H9 (cell line): ENCODE data around the gene MACROD1. TPM values are rescaled to one million over a fixed set of nuclear protein-coding genes. Genes with fewer than 3 reads are reported as not detected.
A peak's percentile ranks its signal among the peaks of the same experiment; 100 is the strongest.

ENCODE experiments used
- DNase-seq: peaks from one replicate; pipeline ENCODE4 v3.0.0-alpha.2; 2017
- H2AFZ ChIP-seq: one replicate; pipeline ENCODE4 v1.6.1; 2013; ENCODE audit warnings: mild to moderate bottlenecking, low read length, control low read depth, moderate library complexity
- H2AK5ac ChIP-seq: 2 replicates; pipeline ENCODE4 v1.6.1; 2013; ENCODE audit warnings: low read length, control low read depth, mixed read lengths; ENCODE audit not compliant: insufficient read length
- H2BK120ac ChIP-seq: one replicate; pipeline ENCODE4 v1.6.1; 2013; ENCODE audit warnings: low read depth, mild to moderate bottlenecking, low read length, control low read depth, inconsistent platforms; ENCODE audit not compliant: poor library complexity, severe bottlenecking
- H2BK12ac ChIP-seq: 2 replicates; pipeline ENCODE4 v1.6.1; 2013; ENCODE audit warnings: low read length, control low read depth, mixed read lengths, low read depth; ENCODE audit not compliant: insufficient read length
- H2BK15ac ChIP-seq: 2 replicates; pipeline ENCODE4 v1.6.1; 2013; ENCODE audit warnings: low read depth, low read length, control low read depth
- H2BK20ac ChIP-seq: one replicate; pipeline ENCODE4 v1.6.1; 2013; ENCODE audit warnings: low read depth, mild to moderate bottlenecking, low read length, control low read depth, inconsistent platforms; ENCODE audit not compliant: poor library complexity, severe bottlenecking
- H2BK5ac ChIP-seq: 2 replicates; pipeline ENCODE4 v1.6.1; 2013; ENCODE audit warnings: low read length, control low read depth, mixed read lengths; ENCODE audit not compliant: insufficient read length
- H3K14ac ChIP-seq: 2 replicates; pipeline ENCODE4 v1.6.1; 2013; ENCODE audit warnings: low read length, control low read depth; ENCODE audit not compliant: insufficient read depth
- H3K18ac ChIP-seq: 2 replicates; pipeline ENCODE4 v1.6.1; 2013; ENCODE audit warnings: low read depth, mild to moderate bottlenecking, mixed read lengths, low read length, control low read depth; ENCODE audit not compliant: insufficient read length
- H3K23ac ChIP-seq: 2 replicates; pipeline ENCODE4 v1.6.1; 2013; ENCODE audit warnings: low read length, control low read depth, mixed read lengths, low read depth; ENCODE audit not compliant: insufficient read length
- H3K23me2 ChIP-seq: 2 replicates; pipeline ENCODE4 v1.6.1; 2013; ENCODE audit warnings: low read depth, mild to moderate bottlenecking, mixed read lengths, low read length, control low read depth; ENCODE audit not compliant: insufficient read length, poor library complexity, severe bottlenecking
- H3K27ac ChIP-seq: 2 replicates; pipeline ENCODE4 v1.5.1; 2013; ENCODE audit warnings: low read length, control low read depth, mixed read lengths, low read depth; ENCODE audit not compliant: insufficient read length
- H3K27me3 ChIP-seq: 2 replicates; pipeline ENCODE4 v1.6.1; 2013; ENCODE audit warnings: low read length, control low read depth, inconsistent platforms; ENCODE audit not compliant: insufficient read depth
- H3K4ac ChIP-seq: 2 replicates; pipeline ENCODE4 v1.6.1; 2013; ENCODE audit warnings: low read depth, mild to moderate bottlenecking, control low read depth, inconsistent platforms, low read length, moderate library complexity
- H3K4me1 ChIP-seq: 2 replicates; pipeline ENCODE4 v1.6.1; 2013; ENCODE audit warnings: low read length, control low read depth, inconsistent platforms; ENCODE audit not compliant: insufficient read depth
- H3K4me2 ChIP-seq: 2 replicates; pipeline ENCODE4 v1.6.1; 2013; ENCODE audit warnings: low read length, control low read depth, mixed read lengths; ENCODE audit not compliant: insufficient read length, insufficient read depth
- H3K56ac ChIP-seq: 2 replicates; pipeline ENCODE4 v1.6.1; 2013; ENCODE audit warnings: low read depth, mild to moderate bottlenecking, mixed read lengths, low read length, control low read depth; ENCODE audit not compliant: insufficient read length
- H3K79me1 ChIP-seq: 2 replicates; pipeline ENCODE4 v1.6.1; 2013; ENCODE audit warnings: low read depth, mild to moderate bottlenecking, moderate library complexity, low read length, control low read depth, inconsistent platforms; ENCODE audit not compliant: insufficient read depth, poor library complexity, severe bottlenecking
- H3K79me2 ChIP-seq: 2 replicates; pipeline ENCODE4 v1.6.1; 2013; ENCODE audit warnings: low read length, control low read depth, inconsistent platforms; ENCODE audit not compliant: insufficient read depth
- H3K9ac ChIP-seq: 2 replicates; pipeline ENCODE4 v1.6.1; 2013; ENCODE audit warnings: low read length, control low read depth, mixed read lengths; ENCODE audit not compliant: insufficient read length; ENCODE audit errors: extremely low read depth
- H3K9me3 ChIP-seq: one replicate; pipeline ENCODE4 v1.6.1; 2013; ENCODE audit warnings: low read depth, low read length, inconsistent platforms; ENCODE audit not compliant: control insufficient read depth
- H3T11ph ChIP-seq: one replicate; pipeline ENCODE4 v1.6.1; 2013; ENCODE audit warnings: mild to moderate bottlenecking, low read length, control low read depth, inconsistent platforms
- H4K20me1 ChIP-seq: one replicate; pipeline ENCODE4 v1.6.1; 2013; ENCODE audit not compliant: control insufficient read depth, insufficient read length, insufficient read depth
- H4K5ac ChIP-seq: 2 replicates; pipeline ENCODE4 v1.6.1; 2013; ENCODE audit warnings: low read depth, mild to moderate bottlenecking, mixed read lengths, low read length, control low read depth; ENCODE audit not compliant: insufficient read length
- H4K8ac ChIP-seq: replicated peaks from 2 replicates; pipeline ENCODE4 v1.6.1; 2013; ENCODE audit warnings: low read length, control low read depth, mixed read lengths, low read depth; ENCODE audit not compliant: insufficient read length
- H4K91ac ChIP-seq: 2 replicates; pipeline ENCODE4 v1.6.1; 2013; ENCODE audit warnings: low read depth, mild to moderate bottlenecking, moderate library complexity, mixed read lengths, low read length, control low read depth; ENCODE audit not compliant: insufficient read length
- H3K27ac Mint-ChIP-seq, 3 experiments: 2 replicates in 2 of 3; 3 replicates in 1 of 3; pipeline ENCODE4 v1.8.0; 2020 to 2021; ENCODE audit warnings: mixed read lengths in 3 of 3, mild to moderate bottlenecking in 1 of 3, moderate library complexity in 1 of 3
- H3K27me3 Mint-ChIP-seq: 2 replicates; pipeline ENCODE4 v1.8.0; 2021; ENCODE audit warnings: low read depth, mild to moderate bottlenecking, moderate library complexity, mixed read lengths
- H3K36me3 Mint-ChIP-seq, 3 experiments: 2 replicates in 2 of 3; 3 replicates in 1 of 3; pipeline ENCODE4 v1.8.0; 2020 to 2021; ENCODE audit warnings: low read depth in 3 of 3, mixed read lengths in 3 of 3; ENCODE audit not compliant: insufficient read depth in 1 of 3
- H3K4me1 Mint-ChIP-seq, 2 experiments: 2 replicates each; pipeline ENCODE4 v1.8.0; 2020; ENCODE audit warnings: mixed read lengths in 2 of 2
- H3K4me3 Mint-ChIP-seq, 2 experiments: 2 replicates in 1 of 2; 3 replicates in 1 of 2; pipeline ENCODE4 v1.8.0; 2020 to 2021; ENCODE audit warnings: mild to moderate bottlenecking in 2 of 2, mixed read lengths in 2 of 2, moderate library complexity in 1 of 2
- H3K9me3 Mint-ChIP-seq, 2 experiments: 2 replicates in 1 of 2; 3 replicates in 1 of 2; pipeline ENCODE4 v1.8.0; 2020; ENCODE audit warnings: mild to moderate bottlenecking in 2 of 2, mixed read lengths in 2 of 2, moderate library complexity in 1 of 2
- CTCF ChIP-seq: fragments of 200-600 bp; sonication (generic); conservative IDR thresholded peaks from 3 replicates; pipeline ENCODE4 v1.8.0; 2021; ENCODE audit warnings: antibody characterized with exemption, mild to moderate bottlenecking
- WGBS: extraction: QIAGEN DNeasy Blood & Tissue Kit; methylation state at CpG from one replicate; pipeline ENCODE4 v1.1.7; 2013; ENCODE audit warnings: missing lambda C conversion rate, low lambda C conversion rate, mixed read lengths; ENCODE audit not compliant: insufficient read length; ENCODE audit errors: extremely low coverage; 5-methylcytosine and 5-hydroxymethylcytosine counted together
- total RNA-seq: library from RNA; stranded (reverse); gene quantifications from 2 replicates; pipeline ENCODE4 v1.2.1, GENCODE V29; 2021

MACROD1 gene
- total RNA-seq, 1 experiment from 2014 or later = 21.2 TPM

GRCh38 chr11:64126371-64126770 lies 39.5 kb downstream of the MACROD1 start:
- no peak overlapping the region for H2BK15ac ChIP-seq
- no peak overlapping the region for H2AFZ ChIP-seq
- H3K23me2 ChIP-seq = peaks cover 3% of the 10 kb centered on the region
- no peak overlapping the region for H3K9ac ChIP-seq
- WGBS = no CpG with 5 or more reads among the region's 12 CpGs
- H4K20me1 ChIP-seq = no peaks in the 10 kb centered on the region
- H3K18ac ChIP-seq = no peak overlapping the region
- no peaks in the 10 kb centered on the region for H3K27me3 ChIP-seq
- no peak overlapping the region for H3K4ac ChIP-seq
- Mint-ChIP-seq H3K27ac (peak overlapping the region in 2 of 3 experiments; percentile 48 to 72; a peak in 3 of 7 replicates), H3K36me3 (peaks cover 0 to 3% (median 0%) of the 10 kb centered on the region in 3 experiments; a peak in 2 of 7 replicates), H3K4me3 (no peak overlapping the region), H3K27me3 (peaks cover 10% of the 10 kb centered on the region), H3K9me3 (no peaks in the 10 kb centered on the region), H3K4me1 (peaks cover 38 to 54% of the 10 kb centered on the region in 2 experiments)
- H3T11ph ChIP-seq = no peak overlapping the region
- H4K91ac ChIP-seq = no peak overlapping the region
- no peak overlapping the region for H2BK20ac ChIP-seq
- H2BK12ac ChIP-seq = no peak overlapping the region
- no peak overlapping the region for H2BK120ac ChIP-seq
- no peak overlapping the region for H4K5ac ChIP-seq
- H3K23ac ChIP-seq = no peak overlapping the region
- H2AK5ac ChIP-seq = no peak overlapping the region
- H3K79me2 ChIP-seq = no peaks in the 10 kb centered on the region
- no peak overlapping the region for H3K4me2 ChIP-seq
- H4K8ac ChIP-seq = no peak overlapping the region
- DNase-seq = no peak
- H3K79me1 ChIP-seq = no peaks in the 10 kb centered on the region
- H3K4me1 ChIP-seq = peaks cover 7% of the 10 kb centered on the region; the same call in 1 of the 2 replicates
- no peak overlapping the region for H3K27ac ChIP-seq
- no peaks in the 10 kb centered on the region for H3K9me3 ChIP-seq
- TF ChIP-seq CTCF = no peak
- H2BK5ac ChIP-seq = no peak overlapping the region
- no peak overlapping the region for H3K56ac ChIP-seq
- no peak overlapping the region for H3K14ac ChIP-seq
